Omental fat pad (tissue), 4 donors: ENCODE results near the gene ADAMTSL3. TPM values are rescaled to one million over a fixed set of nuclear protein-coding genes. Genes with fewer than 3 reads are reported as not detected.
A peak's percentile ranks its signal among the peaks of the same experiment; 100 is the strongest.

ENCODE experiments used
- ATAC-seq: fragments of 150-250 bp; one replicate; pipeline ENCODE4 v1.9.1; 2016; ENCODE audit warnings: mild to moderate bottlenecking, moderate library complexity; ENCODE audit not compliant: low FRiP score
- DNase-seq: peaks from one replicate; pipeline ENCODE4 v3.0.0-alpha.2; 2019; ENCODE audit warnings: low spot score
- CTCF ChIP-seq, 3 donors: fragments of 450-650 bp; IDR thresholded peaks; one replicate each; pipeline ENCODE4 v1.5.1; 2016 to 2017; ENCODE audit warnings: antibody characterized with exemption in 3 of 3, mild to moderate bottlenecking in 3 of 3, moderate library complexity in 2 of 3
- total RNA-seq, 4 donors: library from RNA; depleted of rRNA; stranded (reverse); fragments of >200 nt; gene quantifications; one replicate each; pipeline ENCODE4 v1.1.0, GENCODE V29; 2016

Gene ADAMTSL3
- total RNA-seq, 4 donors from 2014 or later: 4.9 to 28.1 (median 8.4) TPM

- no peak for TF ChIP-seq CTCF (IDR thresholded peaks at IDR 0.05)
- DNase-seq (no peak), ATAC-seq (no peak)
These were observed 3.1 kb downstream of the ADAMTSL3 start for GRCh38 chr15:83656943-83657528.

- ATAC-seq: no peak
- no peak for DNase-seq
- no peak for TF ChIP-seq CTCF (IDR thresholded peaks at IDR 0.05)
These were observed 3.6 kb downstream of the ADAMTSL3 start for GRCh38 chr15:83657549-83657948.

GRCh38 chr15:83658430-83659416 is 4.8 kb downstream of the ADAMTSL3 start:
- ATAC-seq (peak; percentile 45), DNase-seq (no peak)
- TF ChIP-seq CTCF (IDR thresholded peaks at IDR 0.05): no peak

DNA sequence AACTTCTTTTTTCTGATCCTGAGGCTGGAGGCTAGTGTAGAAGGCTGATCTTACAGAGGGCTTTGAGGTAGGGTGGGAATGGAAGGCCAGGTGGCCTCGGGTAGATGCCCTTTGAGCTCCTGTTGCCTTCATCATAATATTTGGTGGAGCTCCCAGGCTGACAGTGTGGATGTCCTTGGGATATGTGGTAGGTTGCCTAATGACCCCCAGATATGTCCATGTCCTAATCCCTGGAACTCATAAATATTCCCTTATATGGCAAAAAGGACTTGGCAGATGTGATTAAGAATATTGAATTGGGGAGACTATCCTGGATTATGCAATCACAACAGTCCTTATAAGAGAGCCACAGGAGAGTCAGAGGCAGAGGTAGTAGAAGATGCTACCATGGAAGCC is 5.5 kb downstream of the ADAMTSL3 start:
- ATAC-seq (peak; percentile 11), DNase-seq (no peak)
- TF ChIP-seq CTCF (IDR thresholded peaks at IDR 0.05): no peak

GRCh38 chr15:83665480-83665879 is 11.6 kb downstream of the ADAMTSL3 start:
- DNase-seq: no peak
- TF ChIP-seq CTCF (IDR thresholded peaks at IDR 0.05): no peak
- ATAC-seq: no peak

GRCh38 chr15:83670672-83671229 is 16.8 kb downstream of the ADAMTSL3 start:
- no peak for TF ChIP-seq CTCF (IDR thresholded peaks at IDR 0.05)
- ATAC-seq (no peak), DNase-seq (no peak)
